NCI-H2107 treated with DMSO at 0.1 percent for 48 hours (cell line): ENCODE data around the gene PI16.

ENCODE experiments used
- DNase-seq: peaks from one replicate; lab custom pipeline; 2025; ENCODE audit not compliant: unreplicated experiment; lab: John Stamatoyannopoulos, UW

PI16 gene

GRCh38 chr6:36999061-36999750, 44.7 kb downstream of the PI16 start:
- peak; percentile 34 for DNase-seq

- no peak for DNase-seq
Measured at GRCh38 chr6:36999751-37000125, 45.2 kb downstream of the PI16 start.

- DNase-seq: no peak
Measured at GRCh38 chr6:37004044-37004980, 49.8 kb downstream of the PI16 start.

GRCh38 chr6:37005061-37005810, 50.7 kb downstream of the PI16 start, which contains the start of gene FGD2:
FGD2 (plus strand) TSS chr6:37005655; CDS start chr6:37005818, 163 bp downstream.
- no peak for DNase-seq

- DNase-seq: no peak
Measured at GRCh38 chr6:37005827-37006567, 51.5 kb downstream of the PI16 start.

- no peak for DNase-seq
Measured at GRCh38 chr6:37006793-37007339, 52.3 kb downstream of the PI16 start.

GRCh38 chr6:37007340-37008043, 53.0 kb downstream of the PI16 start:
- DNase-seq: no peak

- DNase-seq: no peak
Measured at GRCh38 chr6:37008484-37009465, 54.2 kb downstream of the PI16 start.

GRCh38 chr6:37010402-37010892, 55.9 kb downstream of the PI16 start:
- no peak for DNase-seq

- DNase-seq: no peak
Measured at GRCh38 chr6:37011656-37012378, 57.3 kb downstream of the PI16 start.

- DNase-seq: no peak
Measured at GRCh38 chr6:37013516-37014491, 59.3 kb downstream of the PI16 start.
